ENCODE data around the gene TRA2A. TPM values are rescaled to one million over a fixed set of nuclear protein-coding genes. Genes with fewer than 3 reads are reported as not detected.

The TRA2A gene
- total and polyA plus RNA-seq, 2 of the 13 experiments (the other 11 are each of a cell fraction or from before 2014, with no cell fraction given) = 39.1 to 41.6 TPM

GRCh38 chr7:23531050-23531793 is 559 bp downstream of the TRA2A start (continued):
- TF ChIP-seq CREBL2 (CRISPR knock-in tag; IDR thresholded peaks at IDR 0.05; ENCODE audit: borderline replicate concordance) (no peak), ZNF281 (CRISPR knock-in tag; IDR thresholded peaks at IDR 0.05; ENCODE audit: borderline replicate concordance) (peak; percentile 1; the same call in 1 of the 2 replicates), ZBTB10 (CRISPR knock-in tag; IDR thresholded peaks at IDR 0.05; ENCODE audit: borderline replicate concordance) (0 out of 2 replicates have a peak, but pooled peaks have one; percentile 15), HNRNPLL (IDR thresholded peaks at IDR 0.05; ENCODE audit: low read depth, low read length, poor library complexity, severe bottlenecking) (peak; percentile 10)

Measured in HepG2 (cell line).